Measurements from ENCODE around the gene TMC4. TPM values are rescaled to one million over a fixed set of nuclear protein-coding genes. Genes with fewer than 3 reads are reported as not detected.

Gene TMC4
- total RNA-seq, 1 experiment from 2014 or later: 38.9 TPM

DNA sequence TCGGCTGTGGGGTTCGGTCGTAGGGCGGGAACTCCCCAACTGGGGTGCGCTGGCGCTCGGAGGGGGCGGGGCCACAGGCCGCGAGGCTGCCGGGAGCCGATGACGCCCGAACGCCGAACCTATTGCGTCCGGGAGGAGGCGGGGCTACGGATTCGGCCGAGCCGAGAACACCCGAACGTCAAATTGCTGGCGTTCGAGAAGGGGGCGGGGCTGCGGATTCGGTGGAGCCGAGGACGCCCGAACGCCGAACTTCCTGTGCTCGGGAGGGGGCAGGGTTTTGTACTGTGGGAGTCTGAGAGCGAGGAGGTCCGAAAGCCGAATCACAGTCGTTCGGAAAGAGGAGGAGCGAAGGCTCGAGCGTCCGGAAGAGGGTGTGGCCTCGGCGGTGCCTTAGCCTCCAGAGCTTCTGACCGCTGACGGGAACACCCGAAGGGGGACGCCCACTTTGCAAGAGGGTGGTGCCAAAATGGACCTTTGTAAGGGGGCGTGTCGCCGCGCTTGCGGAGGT is 17.6 kb upstream of the TMC4 start:
- POLR2A ChIA-PET: interaction anchor here (0.6 to 5.7 kb wide), 10 partner anchors 9 to 1409 kb away, joined by 3 to 98 read pairs (median 15); partner anchors contain the start of genes CNOT3, FIZ1, LENG1 and LENG9
- no TSS peak for BruUV-seq (replicated peaks)
- Histone ChIP-seq H3K36me3 (ENCODE audit: control insufficient read depth, insufficient read depth, low read length) (no peaks in the 10 kb centered on the region; the same call in 1 of the 2 replicates), H3K4me3 (ENCODE audit: low read depth, low read length) (peak overlapping the region; percentile 97), H3K9me3 (no peaks in the 10 kb centered on the region), H3K27me3 (replicated peaks; ENCODE audit: control insufficient read depth, insufficient read depth, low read length) (no peaks in the 10 kb centered on the region), H3K4me1 (0 out of 2 replicates have a peak, but pooled peaks cover 6% of the 10 kb centered on the region)
- intact Hi-C loops (cut with micrococcal nuclease; ENCODE audit: unreplicated experiment): loop anchor here (1.0 to 5.0 kb wide), 5 partner anchors 10 to 272 kb away; partner anchors contain the start of genes CNOT3, LENG9, PRPF31 and RPS9
- Mint-ChIP-seq H3K27me3 (ENCODE audit: insufficient read depth, unreplicated experiment) (no peaks in the 10 kb centered on the region), H3K36me3 (ENCODE audit: insufficient read depth, unreplicated experiment) (peaks cover 76% of the 10 kb centered on the region), H3K4me3 (ENCODE audit: unreplicated experiment) (peak overlapping the region; percentile 85), H3K4me1 (ENCODE audit: low read depth, unreplicated experiment) (peaks cover 34% of the 10 kb centered on the region), H3K27ac (ENCODE audit: unreplicated experiment) (peak overlapping the region; percentile 98), H3K9me3 (ENCODE audit: unreplicated experiment) (no peaks in the 10 kb centered on the region)
- TF ChIP-seq, protein P1, sequence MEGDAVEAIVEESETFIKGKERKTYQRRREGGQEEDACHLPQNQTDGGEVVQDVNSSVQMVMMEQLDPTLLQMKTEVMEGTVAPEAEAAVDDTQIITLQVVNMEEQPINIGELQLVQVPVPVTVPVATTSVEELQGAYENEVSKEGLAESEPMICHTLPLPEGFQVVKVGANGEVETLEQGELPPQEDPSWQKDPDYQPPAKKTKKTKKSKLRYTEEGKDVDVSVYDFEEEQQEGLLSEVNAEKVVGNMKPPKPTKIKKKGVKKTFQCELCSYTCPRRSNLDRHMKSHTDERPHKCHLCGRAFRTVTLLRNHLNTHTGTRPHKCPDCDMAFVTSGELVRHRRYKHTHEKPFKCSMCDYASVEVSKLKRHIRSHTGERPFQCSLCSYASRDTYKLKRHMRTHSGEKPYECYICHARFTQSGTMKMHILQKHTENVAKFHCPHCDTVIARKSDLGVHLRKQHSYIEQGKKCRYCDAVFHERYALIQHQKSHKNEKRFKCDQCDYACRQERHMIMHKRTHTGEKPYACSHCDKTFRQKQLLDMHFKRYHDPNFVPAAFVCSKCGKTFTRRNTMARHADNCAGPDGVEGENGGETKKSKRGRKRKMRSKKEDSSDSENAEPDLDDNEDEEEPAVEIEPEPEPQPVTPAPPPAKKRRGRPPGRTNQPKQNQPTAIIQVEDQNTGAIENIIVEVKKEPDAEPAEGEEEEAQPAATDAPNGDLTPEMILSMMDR (IDR thresholded peaks at IDR 0.05; ENCODE audit: insufficient read depth in 1 of 2, low read depth in 1 of 2, low read length in 1 of 2, severe bottlenecking in 1 of 2, unreplicated experiment in 1 of 2): no peak
- CTCF ChIA-PET: interaction anchor here (0.6 to 2.9 kb wide), 8 partner anchors 10 to 161 kb away, joined by 3 to 21 read pairs (median 4); partner anchors contain the start of genes RPS9 and TMC4
- peak; percentile 99 to 100 for DNase-seq

GRCh38 chr19:54189735-54190502 is 17.0 kb upstream of the TMC4 start:
- H3K9me3 Mint-ChIP-seq (ENCODE audit: unreplicated experiment): no peaks in the 10 kb centered on the region
- CTCF ChIA-PET: interaction anchor here (0.6 to 3.4 kb wide), 21 partner anchors 10 to 1464 kb away, joined by 3 to 56 read pairs (median 4); partner anchors contain the start of genes CNOT3, LENG1, LENG8 and LENG9
- H3K27me3 Mint-ChIP-seq (ENCODE audit: insufficient read depth, unreplicated experiment): no peaks in the 10 kb centered on the region
- TF ChIP-seq, protein P1 (IDR thresholded peaks at IDR 0.05; ENCODE audit: insufficient read depth in 1 of 2, low read depth in 1 of 2, low read length in 1 of 2, severe bottlenecking in 1 of 2, unreplicated experiment in 1 of 2): no peak
- 0 out of 2 replicates have a peak, but pooled peaks cover 6% of the 10 kb centered on the region for H3K4me1 ChIP-seq
- POLR2A ChIA-PET: interaction anchor here (0.5 to 5.7 kb wide), 20 partner anchors 10 to 322 kb away, joined by 3 to 98 read pairs (median 5); partner anchors contain the start of genes CNOT3, LENG1, LENG8 and LENG9
- intact Hi-C loops (cut with micrococcal nuclease; ENCODE audit: unreplicated experiment): loop anchor here (1.0 to 5.0 kb wide), 7 partner anchors 10 to 272 kb away; partner anchors contain the start of genes CNOT3, LENG1, LENG9 and PRPF31
- BruUV-seq (replicated peaks): no TSS peak
- H3K9me3 ChIP-seq: no peaks in the 10 kb centered on the region
- H3K4me1 Mint-ChIP-seq (ENCODE audit: low read depth, unreplicated experiment): peaks cover 34% of the 10 kb centered on the region
- peak; percentile 100 for DNase-seq
- H3K27me3 ChIP-seq (replicated peaks; ENCODE audit: control insufficient read depth, insufficient read depth, low read length): no peaks in the 10 kb centered on the region
- no peaks in the 10 kb centered on the region; the same call in 1 of the 2 replicates for H3K36me3 ChIP-seq (ENCODE audit: control insufficient read depth, insufficient read depth, low read length)
- peak overlapping the region; percentile 97 for H3K4me3 ChIP-seq (ENCODE audit: low read depth, low read length)
- H3K36me3 Mint-ChIP-seq (ENCODE audit: insufficient read depth, unreplicated experiment): peaks cover 75% of the 10 kb centered on the region
- H3K4me3 Mint-ChIP-seq (ENCODE audit: unreplicated experiment): peak overlapping the region; percentile 85
- H3K27ac Mint-ChIP-seq (ENCODE audit: unreplicated experiment): peak overlapping the region; percentile 98
